GM12878 (cell line): Measurements from ENCODE around the gene SPINT1. TPM values are rescaled to one million over a fixed set of nuclear protein-coding genes. Genes with fewer than 3 reads are reported as not detected.
A peak's percentile ranks its signal among the peaks of the same experiment; 100 is the strongest.

Experiments used
- BCL11A ChIP-seq: IDR thresholded peaks from 2 replicates; pipeline ENCODE4 v1.6.1; 2011; ENCODE audit warnings: low read depth, low read length
- BMI1 ChIP-seq: fragments of 450-650 bp; IDR thresholded peaks from 2 replicates; pipeline ENCODE4 v1.6.1; 2016; ENCODE audit warnings: mild to moderate bottlenecking, moderate library complexity, borderline replicate concordance
- CTCF ChIP-seq, 3 experiments: IDR thresholded peaks in 2 of 3; conservative IDR thresholded peaks in 1 of 3; 2 replicates each; pipeline ENCODE4 v1.5.1; 2011; ENCODE audit warnings: low read depth in 3 of 3, low read length in 3 of 3, mild to moderate bottlenecking in 3 of 3, control low read depth in 2 of 3, moderate library complexity in 2 of 3, inconsistent platforms in 1 of 3, mixed read lengths in 1 of 3; ENCODE audit not compliant: control insufficient read depth in 2 of 3, insufficient read depth in 1 of 3; ENCODE audit errors: extremely low read depth in 1 of 3
- E2F8 ChIP-seq: fragments of 450-650 bp; IDR thresholded peaks from 2 replicates; pipeline ENCODE4 v1.6.1; 2018; ENCODE audit warnings: mild to moderate bottlenecking, low read depth, moderate library complexity; ENCODE audit not compliant: partially characterized antibody
- GATAD2B ChIP-seq: fragments of 450-650 bp; conservative IDR thresholded peaks from 2 replicates; pipeline ENCODE4 v1.6.1; 2017; ENCODE audit warnings: low read depth, mild to moderate bottlenecking, moderate library complexity
- IRF4 ChIP-seq: IDR thresholded peaks from 2 replicates; pipeline ENCODE4 v1.6.1; 2011; ENCODE audit warnings: low read depth, low read length
- JUNB ChIP-seq: IDR thresholded peaks from 2 replicates; pipeline ENCODE4 v1.6.1; 2016; ENCODE audit warnings: antibody characterized with exemption, mild to moderate bottlenecking
- NR2C1 ChIP-seq: fragments of 450-650 bp; IDR thresholded peaks from 2 replicates; pipeline ENCODE4 v1.6.1; 2017; ENCODE audit warnings: antibody characterized with exemption, mild to moderate bottlenecking, moderate library complexity
- SMAD5 ChIP-seq: IDR thresholded peaks from 2 replicates; pipeline ENCODE4 v1.6.1; 2016; ENCODE audit warnings: antibody characterized with exemption, low read depth
- STAT3 ChIP-seq: IDR thresholded peaks from 2 replicates; pipeline ENCODE4 v1.6.1; 2011; ENCODE audit warnings: low read depth, low read length, improper control_type of control experiment
- USF1 ChIP-seq: IDR thresholded peaks from 2 replicates; pipeline ENCODE4 v1.6.1; 2011; ENCODE audit warnings: borderline replicate concordance, low read depth, mild to moderate bottlenecking, moderate library complexity, mixed read lengths, low read length; ENCODE audit not compliant: insufficient read depth; ENCODE audit errors: extremely low read length
- ZNF622 ChIP-seq: fragments of 450-650 bp; IDR thresholded peaks from 2 replicates; pipeline ENCODE4 v1.6.1; 2017; ENCODE audit warnings: mild to moderate bottlenecking, inconsistent platforms
- polyA plus RNA-seq, 11 experiments: library from polyadenylated mRNA; depleted of rRNA in 4 of 11; unstranded in 6 of 11; stranded (reverse) in 5 of 11; fragments of >200 nt; fragmentation: Nextera tagmentation in 4 of 11; fragmentation: Illumina TruSeq in 1 of 11; extraction: Ambion mirVana in 4 of 11; extraction: Trizol in 1 of 11; gene quantifications; 1 replicate in 1 of 11; 2 replicates in 10 of 11; pipeline versions ENCODE4 v1.2.1 to v1.2.3, GENCODE V29; 2011 to 2016; ENCODE audit warnings: inconsistent platforms in 2 of 11, missing spikeins in 2 of 11, low read depth in 1 of 11
- total RNA-seq, 4 experiments: library from RNA; depleted of rRNA in 3 of 4; stranded (reverse); fragments of >200 nt in 3 of 4; fragmentation: Illumina TruSeq in 1 of 4; extraction: Trizol in 1 of 4; gene quantifications; 2 replicates each; pipeline versions ENCODE4 v1.2.1 to v1.2.3, GENCODE V29; 2013 to 2021
- TF ChIP-seq, protein P1 (sequence below): IDR thresholded peaks from 2 replicates; pipeline ENCODE4 v1.6.1; 2012; ENCODE audit warnings: mild to moderate bottlenecking, low read depth, low read length
- TF ChIP-seq, protein P2 (sequence below): IDR thresholded peaks from 2 replicates; pipeline ENCODE4 v1.6.1; 2012; ENCODE audit warnings: improper control_type of control experiment, low read depth, low read length; ENCODE audit not compliant: insufficient replicate concordance

Gene SPINT1
- total and polyA plus RNA-seq, 10 of the 15 experiments (the other 5 are each of a cell fraction or from before 2014, with no cell fraction given): 3.5 to 28.6 (median 10.2) TPM

- TF ChIP-seq E2F8 (peak; percentile 84), STAT3 (no peak), BMI1 (no peak), CTCF (IDR thresholded peaks at IDR 0.05 in 2 of 3, conservative IDR thresholded peaks at IDR 0.05 in 1 of 3; ENCODE audit: control insufficient read depth in 2 of 3, extremely low read depth in 1 of 3, insufficient read depth in 1 of 3, low read depth in 3 of 3, low read length in 3 of 3) (peak; percentile 44 to 63 (median 55); a peak in 5 of 6 replicates), JUNB (no peak), NR2C1 (no peak), USF1 (no peak), ZNF622 (no peak), GATAD2B (peak; percentile 88), SMAD5 (no peak), BCL11A (no peak), IRF4 (no peak)
- TF ChIP-seq, protein P1, sequence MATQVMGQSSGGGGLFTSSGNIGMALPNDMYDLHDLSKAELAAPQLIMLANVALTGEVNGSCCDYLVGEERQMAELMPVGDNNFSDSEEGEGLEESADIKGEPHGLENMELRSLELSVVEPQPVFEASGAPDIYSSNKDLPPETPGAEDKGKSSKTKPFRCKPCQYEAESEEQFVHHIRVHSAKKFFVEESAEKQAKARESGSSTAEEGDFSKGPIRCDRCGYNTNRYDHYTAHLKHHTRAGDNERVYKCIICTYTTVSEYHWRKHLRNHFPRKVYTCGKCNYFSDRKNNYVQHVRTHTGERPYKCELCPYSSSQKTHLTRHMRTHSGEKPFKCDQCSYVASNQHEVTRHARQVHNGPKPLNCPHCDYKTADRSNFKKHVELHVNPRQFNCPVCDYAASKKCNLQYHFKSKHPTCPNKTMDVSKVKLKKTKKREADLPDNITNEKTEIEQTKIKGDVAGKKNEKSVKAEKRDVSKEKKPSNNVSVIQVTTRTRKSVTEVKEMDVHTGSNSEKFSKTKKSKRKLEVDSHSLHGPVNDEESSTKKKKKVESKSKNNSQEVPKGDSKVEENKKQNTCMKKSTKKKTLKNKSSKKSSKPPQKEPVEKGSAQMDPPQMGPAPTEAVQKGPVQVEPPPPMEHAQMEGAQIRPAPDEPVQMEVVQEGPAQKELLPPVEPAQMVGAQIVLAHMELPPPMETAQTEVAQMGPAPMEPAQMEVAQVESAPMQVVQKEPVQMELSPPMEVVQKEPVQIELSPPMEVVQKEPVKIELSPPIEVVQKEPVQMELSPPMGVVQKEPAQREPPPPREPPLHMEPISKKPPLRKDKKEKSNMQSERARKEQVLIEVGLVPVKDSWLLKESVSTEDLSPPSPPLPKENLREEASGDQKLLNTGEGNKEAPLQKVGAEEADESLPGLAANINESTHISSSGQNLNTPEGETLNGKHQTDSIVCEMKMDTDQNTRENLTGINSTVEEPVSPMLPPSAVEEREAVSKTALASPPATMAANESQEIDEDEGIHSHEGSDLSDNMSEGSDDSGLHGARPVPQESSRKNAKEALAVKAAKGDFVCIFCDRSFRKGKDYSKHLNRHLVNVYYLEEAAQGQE: no peak
- TF ChIP-seq, protein P2, sequence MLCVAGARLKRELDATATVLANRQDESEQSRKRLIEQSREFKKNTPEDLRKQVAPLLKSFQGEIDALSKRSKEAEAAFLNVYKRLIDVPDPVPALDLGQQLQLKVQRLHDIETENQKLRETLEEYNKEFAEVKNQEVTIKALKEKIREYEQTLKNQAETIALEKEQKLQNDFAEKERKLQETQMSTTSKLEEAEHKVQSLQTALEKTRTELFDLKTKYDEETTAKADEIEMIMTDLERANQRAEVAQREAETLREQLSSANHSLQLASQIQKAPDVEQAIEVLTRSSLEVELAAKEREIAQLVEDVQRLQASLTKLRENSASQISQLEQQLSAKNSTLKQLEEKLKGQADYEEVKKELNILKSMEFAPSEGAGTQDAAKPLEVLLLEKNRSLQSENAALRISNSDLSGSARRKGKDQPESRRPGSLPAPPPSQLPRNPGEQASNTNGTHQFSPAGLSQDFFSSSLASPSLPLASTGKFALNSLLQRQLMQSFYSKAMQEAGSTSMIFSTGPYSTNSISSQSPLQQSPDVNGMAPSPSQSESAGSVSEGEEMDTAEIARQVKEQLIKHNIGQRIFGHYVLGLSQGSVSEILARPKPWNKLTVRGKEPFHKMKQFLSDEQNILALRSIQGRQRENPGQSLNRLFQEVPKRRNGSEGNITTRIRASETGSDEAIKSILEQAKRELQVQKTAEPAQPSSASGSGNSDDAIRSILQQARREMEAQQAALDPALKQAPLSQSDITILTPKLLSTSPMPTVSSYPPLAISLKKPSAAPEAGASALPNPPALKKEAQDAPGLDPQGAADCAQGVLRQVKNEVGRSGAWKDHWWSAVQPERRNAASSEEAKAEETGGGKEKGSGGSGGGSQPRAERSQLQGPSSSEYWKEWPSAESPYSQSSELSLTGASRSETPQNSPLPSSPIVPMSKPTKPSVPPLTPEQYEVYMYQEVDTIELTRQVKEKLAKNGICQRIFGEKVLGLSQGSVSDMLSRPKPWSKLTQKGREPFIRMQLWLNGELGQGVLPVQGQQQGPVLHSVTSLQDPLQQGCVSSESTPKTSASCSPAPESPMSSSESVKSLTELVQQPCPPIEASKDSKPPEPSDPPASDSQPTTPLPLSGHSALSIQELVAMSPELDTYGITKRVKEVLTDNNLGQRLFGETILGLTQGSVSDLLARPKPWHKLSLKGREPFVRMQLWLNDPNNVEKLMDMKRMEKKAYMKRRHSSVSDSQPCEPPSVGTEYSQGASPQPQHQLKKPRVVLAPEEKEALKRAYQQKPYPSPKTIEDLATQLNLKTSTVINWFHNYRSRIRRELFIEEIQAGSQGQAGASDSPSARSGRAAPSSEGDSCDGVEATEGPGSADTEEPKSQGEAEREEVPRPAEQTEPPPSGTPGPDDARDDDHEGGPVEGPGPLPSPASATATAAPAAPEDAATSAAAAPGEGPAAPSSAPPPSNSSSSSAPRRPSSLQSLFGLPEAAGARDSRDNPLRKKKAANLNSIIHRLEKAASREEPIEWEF: no peak
Observed at GRCh38 chr15:40873694-40874561, 30.1 kb downstream of the SPINT1 start, which contains the start of gene RHOV (continued).
